ENCODE data around the gene DLAT.
"Not testable (repeated sequence)": the region's sequence is repeated elsewhere in the genome, so short reads cannot be mapped to it uniquely, and the experiment has no call there.

DLAT gene

GRCh38 chr11:112024773-112025678, at the start of gene DLAT:
Gene DLAT, plus strand, starts transcription at chr11:112025408. Its CDS starts 65 bp downstream, at chr11:112025473.
- peak; percentile 72 for DNase-seq (ENCODE audit: low read depth)

GRCh38 chr11:111976119-111976766, 49.0 kb upstream of the DLAT start:
- no peak for DNase-seq (ENCODE audit: low read depth)

- no peak for DNase-seq (ENCODE audit: low read depth)
Measured at GRCh38 chr11:111976767-111977145, 48.5 kb upstream of the DLAT start.

GRCh38 chr11:111977146-111978027, 47.8 kb upstream of the DLAT start:
- peak; percentile 1 for DNase-seq (ENCODE audit: low read depth)

- DNase-seq (ENCODE audit: low read depth), result no peak
Measured at GRCh38 chr11:111978028-111978771, 47.0 kb upstream of the DLAT start.

- no peak for DNase-seq (ENCODE audit: low read depth)
Measured at GRCh38 chr11:111980062-111980461, 45.1 kb upstream of the DLAT start.

- DNase-seq (ENCODE audit: low read depth), result no peak
Measured at GRCh38 chr11:111981270-111981669, 43.9 kb upstream of the DLAT start.

- DNase-seq (ENCODE audit: low read depth), result peak; percentile 49
Measured at GRCh38 chr11:111982019-111982464, 43.2 kb upstream of the DLAT start.

GRCh38 chr11:111982541-111983186, 42.5 kb upstream of the DLAT start:
- DNase-seq (ENCODE audit: low read depth), result no peak

- no peak for DNase-seq (ENCODE audit: low read depth)
Measured at GRCh38 chr11:111983187-111983986, 41.8 kb upstream of the DLAT start.

- no peak for DNase-seq (ENCODE audit: low read depth)
Measured at GRCh38 chr11:111986589-111986988, 38.6 kb upstream of the DLAT start.

GRCh38 chr11:111990381-111990780, 34.8 kb upstream of the DLAT start:
- DNase-seq (ENCODE audit: low read depth), result no peak

GRCh38 chr11:111992206-111992855, 32.9 kb upstream of the DLAT start:
- no peak for DNase-seq (ENCODE audit: low read depth)

GRCh38 chr11:111996129-111996528, 29.1 kb upstream of the DLAT start:
- DNase-seq (ENCODE audit: low read depth), result no peak

- DNase-seq (ENCODE audit: low read depth), result not testable (repeated sequence)
Measured at GRCh38 chr11:111996669-111997068, 28.5 kb upstream of the DLAT start.

- no peak for DNase-seq (ENCODE audit: low read depth)
Measured at GRCh38 chr11:111999111-111999510, 26.1 kb upstream of the DLAT start.

- DNase-seq (ENCODE audit: low read depth), result no peak
Measured at GRCh38 chr11:112000703-112001102, 24.5 kb upstream of the DLAT start.

- DNase-seq (ENCODE audit: low read depth), result no peak
Measured at GRCh38 chr11:112002491-112003216, 22.6 kb upstream of the DLAT start.

GRCh38 chr11:112004389-112004788, 20.8 kb upstream of the DLAT start:
- DNase-seq (ENCODE audit: low read depth), result no peak

Measured in stimulated activated CD4-positive, alpha-beta T cell treated with anti-CD3 and anti-CD28 coated beads, Interleukin-2, amount 100 ng/mL, for 4 hours (primary cell).